ENCODE measurements around the gene TRAF3IP1. TPM values are rescaled to one million over a fixed set of nuclear protein-coding genes. Genes with fewer than 3 reads are reported as not detected.
A peak's percentile ranks its signal among the peaks of the same experiment; 100 is the strongest.
"Not testable (repeated sequence)": the region's sequence is repeated elsewhere in the genome, so short reads cannot be mapped to it uniquely, and the experiment has no call there.

The TRAF3IP1 gene
- total RNA-seq, 3 donors from 2014 or later = 16.4 to 19.1 (median 17.8) TPM

GRCh38 chr2:238310721-238311120 is 9.6 kb upstream of the TRAF3IP1 start:
- not testable (repeated sequence) for H3K36me3 Mint-ChIP-seq (ENCODE audit: insufficient read depth); H3K27me3 Mint-ChIP-seq (ENCODE audit: low read depth); H3K9me3 Mint-ChIP-seq; DNase-seq; H3K4me1 Mint-ChIP-seq (ENCODE audit: low read depth); ATAC-seq; H3K4me3 Mint-ChIP-seq

- H3K4me3 Mint-ChIP-seq = no peak overlapping the region
- peaks cover 5% of the 10 kb centered on the region for H3K27me3 Mint-ChIP-seq (ENCODE audit: low read depth)
- DNase-seq = no peak
- no peaks in the 10 kb centered on the region for H3K36me3 Mint-ChIP-seq (ENCODE audit: insufficient read depth)
- ATAC-seq = no peak
- no peaks in the 10 kb centered on the region for H3K9me3 Mint-ChIP-seq
- no peaks in the 10 kb centered on the region for H3K4me1 Mint-ChIP-seq (ENCODE audit: low read depth)
Observed at GRCh38 chr2:238313289-238313990, 6.9 kb upstream of the TRAF3IP1 start.

GRCh38 chr2:238313991-238314350 is 6.3 kb upstream of the TRAF3IP1 start:
- Mint-ChIP-seq H3K9me3 (no peaks in the 10 kb centered on the region), H3K4me1 (ENCODE audit: low read depth) (no peaks in the 10 kb centered on the region), H3K27me3 (ENCODE audit: low read depth) (peaks cover 5% of the 10 kb centered on the region), H3K36me3 (ENCODE audit: insufficient read depth) (no peaks in the 10 kb centered on the region), H3K4me3 (no peak overlapping the region)
- DNase-seq (no peak), ATAC-seq (no peak)

GRCh38 chr2:238314576-238314975 is 5.7 kb upstream of the TRAF3IP1 start:
- ATAC-seq = no peak
- no peaks in the 10 kb centered on the region for H3K36me3 Mint-ChIP-seq (ENCODE audit: insufficient read depth)
- no peaks in the 10 kb centered on the region for H3K9me3 Mint-ChIP-seq
- peaks cover under 1% of the 10 kb centered on the region for H3K4me1 Mint-ChIP-seq (ENCODE audit: low read depth)
- peaks cover 5% of the 10 kb centered on the region for H3K27me3 Mint-ChIP-seq (ENCODE audit: low read depth)
- no peak for DNase-seq
- H3K4me3 Mint-ChIP-seq = no peak overlapping the region

GRCh38 chr2:238315031-238315595 is 5.2 kb upstream of the TRAF3IP1 start:
- no peak for ATAC-seq
- Mint-ChIP-seq H3K4me3 (no peak overlapping the region), H3K9me3 (no peaks in the 10 kb centered on the region), H3K27me3 (ENCODE audit: low read depth) (peaks cover 5% of the 10 kb centered on the region), H3K4me1 (ENCODE audit: low read depth) (peaks cover 5% of the 10 kb centered on the region), H3K36me3 (ENCODE audit: insufficient read depth) (no peaks in the 10 kb centered on the region)
- no peak for DNase-seq

- Mint-ChIP-seq H3K4me3 (peak overlapping the region; percentile 80), H3K4me1 (ENCODE audit: low read depth) (peaks cover 18% of the 10 kb centered on the region), H3K27me3 (ENCODE audit: low read depth) (peaks cover 4% of the 10 kb centered on the region), H3K9me3 (no peaks in the 10 kb centered on the region), H3K36me3 (ENCODE audit: insufficient read depth) (peaks cover 6% of the 10 kb centered on the region)
- ATAC-seq (peak; percentile 49 to 54), DNase-seq (no peak)
Observed at GRCh38 chr2:238320648-238321281, 447 bp downstream of the TRAF3IP1 start.

- DNase-seq (no peak), ATAC-seq (no peak)
- Mint-ChIP-seq H3K9me3 (no peaks in the 10 kb centered on the region), H3K36me3 (ENCODE audit: insufficient read depth) (peaks cover 8% of the 10 kb centered on the region), H3K4me1 (ENCODE audit: low read depth) (peaks cover 18% of the 10 kb centered on the region), H3K4me3 (peak overlapping the region; percentile 80), H3K27me3 (ENCODE audit: low read depth) (peaks cover 1% of the 10 kb centered on the region)
Observed at GRCh38 chr2:238321467-238321866, 1.1 kb downstream of the TRAF3IP1 start.

GRCh38 chr2:238322001-238322411 is 1.7 kb downstream of the TRAF3IP1 start:
- Mint-ChIP-seq H3K9me3 (no peaks in the 10 kb centered on the region), H3K36me3 (ENCODE audit: insufficient read depth) (peaks cover 10% of the 10 kb centered on the region), H3K4me1 (ENCODE audit: low read depth) (peaks cover 18% of the 10 kb centered on the region), H3K27me3 (ENCODE audit: low read depth) (no peaks in the 10 kb centered on the region), H3K4me3 (peak overlapping the region; percentile 80)
- DNase-seq (no peak), ATAC-seq (no peak)

GRCh38 chr2:238324248-238324647 is 3.9 kb downstream of the TRAF3IP1 start:
- not testable (repeated sequence) for DNase-seq; H3K9me3 Mint-ChIP-seq; ATAC-seq; H3K4me3 Mint-ChIP-seq; H3K27me3 Mint-ChIP-seq (ENCODE audit: low read depth)
- peaks cover 18% of the 10 kb centered on the region for H3K4me1 Mint-ChIP-seq (ENCODE audit: low read depth)
- peaks cover 30% of the 10 kb centered on the region for H3K36me3 Mint-ChIP-seq (ENCODE audit: insufficient read depth)

- no peak overlapping the region for H3K4me3 Mint-ChIP-seq
- H3K4me1 Mint-ChIP-seq (ENCODE audit: low read depth) = peaks cover 13% of the 10 kb centered on the region
- peaks cover 3% of the 10 kb centered on the region for H3K9me3 Mint-ChIP-seq
- H3K36me3 Mint-ChIP-seq (ENCODE audit: insufficient read depth) = peaks cover 36% of the 10 kb centered on the region
- H3K27me3 Mint-ChIP-seq (ENCODE audit: low read depth) = no peaks in the 10 kb centered on the region
- no peak for ATAC-seq
- DNase-seq = no peak
Observed at GRCh38 chr2:238325694-238326093, 5.4 kb downstream of the TRAF3IP1 start.

- Mint-ChIP-seq H3K36me3 (ENCODE audit: insufficient read depth) (peaks cover 36% of the 10 kb centered on the region), H3K4me1 (ENCODE audit: low read depth) (peaks cover 5% of the 10 kb centered on the region)
- no peak for DNase-seq
Observed at GRCh38 chr2:238326801-238327365, 6.6 kb downstream of the TRAF3IP1 start.

GRCh38 chr2:238327751-238328150 is 7.4 kb downstream of the TRAF3IP1 start:
- DNase-seq = no peak
- peaks cover 2% of the 10 kb centered on the region for H3K4me1 Mint-ChIP-seq (ENCODE audit: low read depth)
- H3K9me3 Mint-ChIP-seq = peaks cover 3% of the 10 kb centered on the region
- peaks cover 36% of the 10 kb centered on the region for H3K36me3 Mint-ChIP-seq (ENCODE audit: insufficient read depth)
- no peaks in the 10 kb centered on the region for H3K27me3 Mint-ChIP-seq (ENCODE audit: low read depth)
- no peak for ATAC-seq
- H3K4me3 Mint-ChIP-seq = no peak overlapping the region

More at GRCh38 chr2:238326801-238327365, 6.6 kb downstream of the TRAF3IP1 start:
- Mint-ChIP-seq H3K4me3 (no peak overlapping the region), H3K9me3 (peaks cover 3% of the 10 kb centered on the region), H3K27me3 (ENCODE audit: low read depth) (no peaks in the 10 kb centered on the region)
- ATAC-seq = no peak

GRCh38 chr2:238330391-238330790 is 10.1 kb downstream of the TRAF3IP1 start:
- ATAC-seq = no peak

GRCh38 chr2:238331916-238332315 is 11.6 kb downstream of the TRAF3IP1 start:
- DNase-seq (no peak), ATAC-seq (no peak)
- H3K4me3 Mint-ChIP-seq = no peak overlapping the region
- H3K9me3 Mint-ChIP-seq = peaks cover 3% of the 10 kb centered on the region
- H3K36me3 Mint-ChIP-seq (ENCODE audit: insufficient read depth) = peaks cover 38% of the 10 kb centered on the region
- no peaks in the 10 kb centered on the region for H3K4me1 Mint-ChIP-seq (ENCODE audit: low read depth)
- no peaks in the 10 kb centered on the region for H3K27me3 Mint-ChIP-seq (ENCODE audit: low read depth)

More at GRCh38 chr2:238330391-238330790, 10.1 kb downstream of the TRAF3IP1 start:
- no peak overlapping the region for H3K4me3 Mint-ChIP-seq
- H3K9me3 Mint-ChIP-seq = peaks cover 3% of the 10 kb centered on the region
- peaks cover 38% of the 10 kb centered on the region for H3K36me3 Mint-ChIP-seq (ENCODE audit: insufficient read depth)
- no peaks in the 10 kb centered on the region for H3K27me3 Mint-ChIP-seq (ENCODE audit: low read depth)
- H3K4me1 Mint-ChIP-seq (ENCODE audit: low read depth) = no peaks in the 10 kb centered on the region
- DNase-seq = no peak
